Stimulated activated CD4-positive, alpha-beta T cell treated with anti-CD3 and anti-CD28 coated beads, Interleukin-12 subunit alpha, Interleukin-12 subunit beta, amount 100 ng/mL, for 24 hours (primary cell): ENCODE measurements around the gene OSTF1.

ENCODE experiments used
- DNase-seq, 2 experiments: peaks; one replicate each; pipeline ENCODE4 v3.0.0-alpha.2; 2020; ENCODE audit warnings: low read depth in 2 of 2

OSTF1 gene

GRCh38 chr9:75167281-75167680, 79.0 kb downstream of the OSTF1 start:
- no peak for DNase-seq

- DNase-seq, result no peak
These were observed 80.2 kb downstream of the OSTF1 start for GRCh38 chr9:75168270-75169178.

GRCh38 chr9:75169623-75170022, 81.3 kb downstream of the OSTF1 start:
- no peak for DNase-seq

GRCh38 chr9:75170898-75171360, 82.6 kb downstream of the OSTF1 start:
- no peak for DNase-seq

GRCh38 chr9:75175395-75175794, 87.1 kb downstream of the OSTF1 start:
- no peak for DNase-seq

GRCh38 chr9:75176037-75176436, 87.7 kb downstream of the OSTF1 start:
- DNase-seq, result no peak

GRCh38 chr9:75181750-75182149, 93.4 kb downstream of the OSTF1 start:
- no peak for DNase-seq

- DNase-seq, result no peak
These were observed 95.0 kb downstream of the OSTF1 start for GRCh38 chr9:75183306-75183705.

- DNase-seq, result no peak
These were observed 96.2 kb downstream of the OSTF1 start for GRCh38 chr9:75184471-75184870.

GRCh38 chr9:75185585-75186170, 97.4 kb downstream of the OSTF1 start:
- peak in 1 of 2 experiments; percentile 49 for DNase-seq

GRCh38 chr9:75186767-75187380, 98.6 kb downstream of the OSTF1 start:
- DNase-seq, result no peak

- no peak for DNase-seq
These were observed 100.4 kb downstream of the OSTF1 start for GRCh38 chr9:75188756-75189155.

- DNase-seq, result no peak
These were observed 102.4 kb downstream of the OSTF1 start for GRCh38 chr9:75190762-75191161.
